GM19438 (cell line): ENCODE data around the gene KRTAP9-3.
"Not testable (repeated sequence)": the region's sequence is repeated elsewhere in the genome, so short reads cannot be mapped to it uniquely, and the experiment has no call there.

Source experiments
- ATAC-seq: cut with Tn5 transposase; IDR thresholded peaks from one replicate; pipeline ENCODE4 v1.9.1; 2021; ENCODE audit warnings: low read depth; ENCODE audit not compliant: unreplicated experiment

Gene KRTAP9-3, protein sequence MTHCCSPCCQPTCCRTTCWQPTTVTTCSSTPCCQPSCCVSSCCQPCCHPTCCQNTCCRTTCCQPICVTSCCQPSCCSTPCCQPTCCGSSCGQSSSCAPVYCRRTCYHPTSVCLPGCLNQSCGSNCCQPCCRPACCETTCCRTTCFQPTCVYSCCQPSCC

DNA sequence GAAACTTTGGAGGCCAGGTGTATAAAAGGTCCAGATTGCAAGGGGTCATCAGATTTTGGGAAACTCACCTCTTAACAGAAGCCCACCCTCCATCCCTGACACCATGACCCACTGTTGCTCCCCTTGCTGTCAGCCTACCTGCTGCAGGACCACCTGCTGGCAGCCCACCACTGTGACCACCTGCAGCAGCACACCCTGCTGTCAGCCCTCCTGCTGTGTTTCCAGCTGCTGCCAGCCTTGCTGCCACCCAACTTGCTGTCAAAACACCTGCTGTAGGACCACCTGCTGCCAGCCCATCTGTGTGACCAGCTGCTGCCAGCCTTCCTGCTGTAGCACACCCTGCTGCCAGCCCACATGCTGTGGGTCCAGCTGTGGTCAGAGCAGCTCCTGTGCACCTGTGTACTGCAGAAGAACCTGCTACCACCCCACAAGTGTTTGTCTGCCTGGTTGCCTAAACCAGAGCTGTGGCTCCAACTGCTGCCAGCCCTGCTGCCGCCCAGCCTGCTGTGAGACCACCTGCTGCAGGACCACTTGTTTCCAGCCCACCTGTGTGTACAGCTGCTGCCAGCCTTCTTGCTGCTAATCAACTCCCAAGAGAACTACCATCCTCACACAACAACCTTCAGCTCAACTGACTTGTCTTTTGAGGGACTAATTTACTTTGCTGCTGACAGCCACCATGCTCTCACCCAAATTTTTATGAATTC is at the start of gene KRTAP9-3:
KRTAP9-3 (plus strand) TSS at position 51 of the 707 bp plus-strand sequence; CDS start at position 104, 53 bp downstream.
- not testable (repeated sequence) for ATAC-seq

DNA sequence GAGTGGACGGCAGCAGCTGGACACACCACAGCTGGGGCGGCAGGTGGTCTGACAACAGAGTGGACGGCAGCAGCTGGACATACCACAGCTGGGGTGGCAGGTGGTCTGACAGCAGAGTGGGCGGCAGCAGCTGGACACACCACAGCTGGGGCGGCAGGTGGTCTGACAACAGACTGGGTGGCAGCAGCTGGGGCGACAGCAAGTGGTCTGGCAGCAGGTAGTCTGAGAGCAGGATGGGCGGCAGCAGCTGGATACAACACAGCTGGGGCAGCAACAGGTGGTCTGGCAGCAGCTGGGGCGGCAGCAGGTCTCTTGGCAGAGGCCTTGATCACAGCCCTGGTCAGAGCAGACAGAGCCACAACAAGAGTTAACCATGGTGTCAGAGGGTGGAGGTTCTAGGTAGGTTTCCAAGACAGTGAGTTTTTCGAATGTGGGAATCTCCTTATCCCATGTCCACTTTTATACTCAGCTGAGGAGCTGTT is 47.7 kb upstream of the KRTAP9-3 start, which contains the start of gene KRTAP4-1:
KRTAP4-1 (minus strand) TSS at position 432 of the 482 bp plus-strand sequence; CDS start at position 375, 57 bp downstream.
- ATAC-seq = no peak

DNA sequence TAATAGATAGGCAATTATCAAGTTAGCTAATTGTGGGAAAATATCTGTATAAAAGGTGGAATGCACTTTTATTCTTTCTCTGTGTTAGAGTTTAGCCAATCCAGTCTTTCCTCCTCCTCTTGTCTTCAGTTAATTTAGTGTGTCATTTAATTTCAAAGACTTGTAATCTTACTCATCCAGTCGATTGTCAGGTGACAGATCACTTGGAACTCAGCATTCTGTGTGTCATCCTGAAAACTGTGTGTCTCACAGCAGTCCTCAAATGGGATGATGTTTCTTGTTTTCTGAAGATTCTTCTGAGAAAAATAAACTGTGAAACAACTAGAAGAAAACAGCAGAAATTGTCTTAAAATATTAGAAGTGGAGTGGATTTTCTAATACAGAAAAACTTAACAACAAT is 47.2 kb upstream of the KRTAP9-3 start:
- no peak for ATAC-seq

- no peak for ATAC-seq
Observed at GRCh38 chr17:41186872-41187271, 45.4 kb upstream of the KRTAP9-3 start.

DNA sequence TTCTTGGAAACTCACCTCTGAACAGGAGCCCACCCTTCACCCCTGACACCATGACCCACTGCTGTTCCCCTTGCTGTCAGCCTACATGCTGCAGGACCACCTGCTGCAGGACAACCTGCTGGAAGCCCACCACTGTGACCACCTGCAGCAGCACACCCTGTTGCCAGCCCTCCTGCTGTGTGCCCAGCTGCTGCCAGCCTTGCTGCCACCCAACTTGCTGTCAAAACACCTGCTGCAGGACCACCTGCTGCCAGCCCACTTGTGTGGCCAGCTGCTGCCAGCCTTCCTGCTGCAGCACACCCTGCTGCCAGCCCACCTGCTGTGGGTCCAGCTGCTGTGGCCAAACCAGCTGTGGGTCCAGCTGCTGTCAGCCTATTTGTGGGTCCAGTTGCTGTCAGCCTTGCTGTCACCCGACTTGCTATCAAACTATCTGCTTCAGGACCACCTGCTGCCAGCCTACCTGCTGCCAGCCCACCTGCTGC is 42.4 kb upstream of the KRTAP9-3 start, which contains the start of gene KRTAP9-1:
KRTAP9-1 (plus strand) TSS at position 51 of the 482 bp plus-strand sequence; CDS start at position 51, 0 bp downstream.
- not testable (repeated sequence) for ATAC-seq

GRCh38 chr17:41190328-41190727 is 41.9 kb upstream of the KRTAP9-3 start:
- no peak for ATAC-seq

DNA sequence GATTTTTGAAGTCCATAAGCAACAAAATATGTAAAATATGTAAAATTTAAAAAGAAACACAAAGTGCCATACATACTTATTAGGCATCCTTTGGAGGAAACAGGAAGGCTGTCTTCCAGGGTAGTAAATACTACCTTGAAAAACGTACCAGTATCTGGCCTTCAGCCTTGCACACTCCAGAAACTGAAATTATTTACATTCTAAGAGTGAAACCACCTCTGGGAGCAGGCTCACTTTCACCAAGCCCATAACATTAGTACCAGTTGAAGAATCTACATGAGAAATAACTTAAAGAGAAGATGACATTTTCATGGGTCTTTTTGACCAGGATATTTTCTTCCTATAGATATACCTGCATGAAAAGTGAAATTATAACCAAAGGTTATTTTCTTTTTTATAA is 36.2 kb upstream of the KRTAP9-3 start:
- no peak for ATAC-seq

- no peak for ATAC-seq
Observed at GRCh38 chr17:41199421-41200078, 32.7 kb upstream of the KRTAP9-3 start.

DNA sequence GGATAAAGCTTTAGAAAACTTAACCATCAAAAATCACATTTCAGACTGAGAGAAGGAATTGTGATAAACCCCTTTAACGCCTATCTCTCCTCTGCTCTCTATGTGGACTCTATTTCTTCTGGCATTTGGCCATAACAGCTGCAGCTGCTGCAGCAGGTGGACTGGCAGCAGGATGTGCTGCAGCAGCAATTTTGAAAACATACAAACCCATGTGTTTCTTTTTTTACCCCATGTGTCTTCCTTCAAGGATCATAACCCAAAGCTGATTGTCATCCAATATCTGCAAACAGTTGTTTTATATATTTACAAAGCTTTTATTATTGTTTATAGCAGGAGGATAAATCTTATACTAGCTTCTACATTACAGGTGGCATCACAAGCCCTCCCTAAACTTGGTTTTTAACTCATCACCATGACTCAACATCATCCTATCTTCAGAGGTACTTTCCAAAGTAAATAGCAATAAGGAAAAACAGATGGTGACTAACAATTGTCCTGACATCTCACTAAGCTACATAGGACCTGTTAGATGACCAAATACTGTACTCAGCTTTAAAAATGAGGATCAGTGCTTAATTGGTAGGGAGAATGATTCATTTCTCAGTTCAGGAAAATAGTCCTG is 20.3 kb upstream of the KRTAP9-3 start:
- no peak for ATAC-seq

DNA sequence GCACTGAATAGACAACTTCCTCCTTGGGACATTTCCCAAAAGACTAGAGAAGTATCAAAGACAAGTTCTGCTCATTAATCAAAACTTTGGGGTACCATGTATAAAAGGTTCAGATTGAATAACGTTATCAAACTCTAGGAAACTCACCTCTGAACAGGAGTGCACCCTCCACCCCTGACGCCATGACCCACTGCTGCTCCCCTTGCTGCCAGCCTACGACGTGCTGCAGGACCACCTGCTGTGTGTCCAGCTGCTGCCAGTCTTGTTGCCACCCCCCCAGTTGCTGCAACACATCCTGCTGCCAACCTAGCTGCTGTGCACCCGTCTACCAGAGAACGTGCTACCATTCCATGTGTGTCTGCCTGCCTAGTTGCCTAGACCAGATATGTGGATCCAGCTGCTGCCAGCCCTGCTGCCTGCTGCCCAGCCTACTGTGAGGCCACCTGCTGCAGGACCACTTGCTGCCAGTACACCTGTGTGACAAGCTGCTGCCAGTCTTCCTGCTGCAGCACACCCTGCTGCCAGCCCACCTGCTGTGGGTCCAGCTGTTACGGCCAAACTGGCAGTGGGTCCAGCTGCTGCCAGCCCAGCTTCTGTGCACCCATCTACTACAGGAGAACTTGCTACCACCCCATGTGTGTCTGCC is 19.6 kb upstream of the KRTAP9-3 start:
- ATAC-seq = no peak

DNA sequence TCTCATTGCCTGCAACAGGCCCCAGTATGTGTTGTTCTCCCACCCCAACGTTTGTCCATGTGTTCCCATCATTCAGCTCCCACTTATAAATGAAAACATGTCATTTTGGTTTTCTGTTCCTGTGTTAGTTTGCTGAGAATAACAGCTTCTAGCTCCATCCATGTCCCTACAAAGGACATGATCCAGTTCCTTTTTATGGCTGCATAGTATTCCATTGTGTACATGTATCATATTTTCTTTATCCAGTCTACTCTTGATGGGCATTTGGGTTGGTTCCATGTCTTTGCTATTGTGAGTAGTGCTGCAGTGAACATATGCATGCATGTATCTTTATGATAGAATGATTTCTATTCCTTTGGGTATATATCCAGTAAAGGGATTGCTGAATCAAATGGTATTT is 16.6 kb upstream of the KRTAP9-3 start:
- ATAC-seq = no peak

GRCh38 chr17:41223821-41224220 is 8.4 kb upstream of the KRTAP9-3 start:
- no peak for ATAC-seq

- no peak for ATAC-seq
Observed at GRCh38 chr17:41226051-41226450, 6.2 kb upstream of the KRTAP9-3 start.

DNA sequence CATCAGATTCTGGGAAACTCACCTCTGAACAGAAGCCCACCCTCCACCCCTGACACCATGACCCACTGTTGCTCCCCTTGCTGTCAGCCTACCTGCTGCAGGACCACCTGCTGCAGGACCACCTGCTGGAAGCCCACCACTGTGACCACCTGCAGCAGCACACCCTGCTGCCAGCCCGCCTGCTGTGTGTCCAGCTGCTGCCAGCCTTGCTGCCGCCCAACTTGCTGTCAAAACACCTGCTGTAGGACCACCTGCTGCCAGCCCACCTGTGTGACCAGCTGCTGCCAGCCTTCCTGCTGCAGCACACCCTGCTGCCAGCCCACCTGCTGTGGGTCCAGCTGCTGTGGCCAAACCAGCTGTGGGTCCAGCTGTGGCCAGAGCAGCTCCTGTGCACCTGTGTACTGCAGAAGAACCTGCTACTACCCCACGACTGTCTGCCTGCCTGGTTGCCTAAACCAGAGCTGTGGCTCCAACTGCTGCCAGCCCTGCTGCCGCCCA is 5.6 kb upstream of the KRTAP9-3 start, which contains the start of gene KRTAP9-2:
KRTAP9-2 (plus strand) TSS at position 51 of the 498 bp plus-strand sequence; CDS start at position 58, 7 bp downstream.
- ATAC-seq = not testable (repeated sequence)

DNA sequence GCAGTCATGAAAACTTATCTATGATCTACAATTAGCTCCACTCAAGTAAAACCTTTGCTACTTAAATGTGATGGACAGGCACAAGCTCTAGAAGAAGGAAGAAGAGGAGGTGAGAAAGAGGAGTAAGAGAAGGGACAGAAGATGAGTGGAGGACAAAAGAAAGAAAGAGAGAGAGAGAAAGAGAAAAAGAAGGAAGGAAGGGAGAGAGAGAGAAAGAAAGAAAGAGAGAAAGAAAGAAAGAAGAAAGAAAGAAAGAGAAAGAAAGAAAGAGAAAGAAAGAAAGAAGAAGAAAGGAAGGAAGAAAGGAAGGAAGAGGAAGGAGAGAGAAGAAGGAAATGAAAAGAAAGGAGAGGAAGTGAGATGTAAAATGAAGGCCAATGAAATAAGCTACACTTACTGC is 2.2 kb upstream of the KRTAP9-3 start:
- no peak for ATAC-seq

- ATAC-seq = no peak
Observed at GRCh38 chr17:41231731-41232130, 518 bp upstream of the KRTAP9-3 start.

DNA sequence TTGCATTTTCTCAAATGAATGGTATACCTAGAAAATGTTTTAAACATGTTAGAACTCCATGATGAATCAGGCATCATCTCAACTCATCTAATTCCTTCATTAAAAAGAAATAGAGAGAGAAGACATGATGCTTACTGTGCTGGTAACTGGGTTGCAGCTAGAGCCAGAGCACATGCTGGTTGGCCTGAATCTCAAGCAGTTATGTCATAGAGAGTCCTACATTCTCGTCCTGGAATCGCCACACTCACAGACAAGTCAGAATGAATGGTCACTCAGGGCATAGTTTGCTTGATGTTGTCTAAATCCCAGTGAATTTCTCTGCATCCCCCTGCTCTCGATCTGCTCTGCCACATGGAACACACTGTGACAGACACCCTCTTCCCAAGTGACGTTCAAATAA is 4.9 kb downstream of the KRTAP9-3 start:
- ATAC-seq = not testable (repeated sequence)

GRCh38 chr17:41237949-41238437 is 5.7 kb downstream of the KRTAP9-3 start, which contains the start of gene KRTAP9-8:
Gene KRTAP9-8, plus strand, starts transcription at chr17:41237999. Its CDS starts 53 bp downstream, at chr17:41238052.
- ATAC-seq = not testable (repeated sequence)

GRCh38 chr17:41246995-41247787 is 14.9 kb downstream of the KRTAP9-3 start:
- not testable (repeated sequence) for ATAC-seq
